Mucosa of descending colon (tissue), 3 donors: ENCODE results near the gene GNL3. TPM values are rescaled to one million over a fixed set of nuclear protein-coding genes. Genes with fewer than 3 reads are reported as not detected.

Source experiments
- ATAC-seq: fragments of 200-7000 bp; cut with Tn5 transposase; one replicate; pipeline ENCODE4 v1.9.1; 2020; ENCODE audit warnings: mild to moderate bottlenecking, moderate library complexity
- DNase-seq, 3 donors: peaks; one replicate each; pipeline ENCODE4 v3.0.0-alpha.2; 2020
- H3K36me3 ChIP-seq: fragments of 200-600 bp; one replicate; pipeline ENCODE4 v1.8.0; 2021; ENCODE audit warnings: low read depth, mild to moderate bottlenecking
- H3K4me1 ChIP-seq: fragments of 200-600 bp; one replicate; pipeline ENCODE4 v1.8.0; 2021; ENCODE audit warnings: low read depth, mild to moderate bottlenecking
- H3K4me3 ChIP-seq: fragments of 200-600 bp; one replicate; pipeline ENCODE4 v1.8.0; 2021; ENCODE audit warnings: mild to moderate bottlenecking
- H3K9me3 ChIP-seq: fragments of 200-600 bp; one replicate; pipeline ENCODE4 v1.8.0; 2021; ENCODE audit warnings: mild to moderate bottlenecking
- intact Hi-C, 2 donors: fragments of 100-400 bp; cut with DNase I in 1 of 2; cut with micrococcal nuclease in 1 of 2; formaldehyde crosslinking; loops; one replicate each; pipeline versions ENCODE4 v1.11.0 to v1.11.1; 2022; cut with DNase I, micrococcal nuclease
- long read RNA-seq, 2 donors: library from polyadenylated mRNA; unstranded; transcript quantifications; one replicate each; pipeline ENCODE4 v2.0.0, GENCODE V29; 2019 to 2021
- total RNA-seq, 3 donors: library from RNA; stranded (reverse); fragmentation: NEBNext Ultra II Directional in 2 of 3; extraction: Animal tissue kit (Norgen Biotek cat#: 25700) in 2 of 3; gene quantifications; one replicate each; pipeline versions ENCODE4 v1.2.1 to v1.2.4, GENCODE V29; 2021 to 2023
- TF ChIP-seq, protein P1 (sequence below): fragments of 200-600 bp; IDR thresholded peaks from one replicate; pipeline ENCODE4 v1.8.0; 2022; ENCODE audit warnings: antibody characterized with exemption, mild to moderate bottlenecking
- donor health status: DM: no; HTN: no; CAD: no; lungs with moderate emphysema.
- donor health status: DM: no; HTN: no; CAD: no.
- donor health status: DM: no; HTN: yes; CAD: no.

GNL3 gene, protein sequence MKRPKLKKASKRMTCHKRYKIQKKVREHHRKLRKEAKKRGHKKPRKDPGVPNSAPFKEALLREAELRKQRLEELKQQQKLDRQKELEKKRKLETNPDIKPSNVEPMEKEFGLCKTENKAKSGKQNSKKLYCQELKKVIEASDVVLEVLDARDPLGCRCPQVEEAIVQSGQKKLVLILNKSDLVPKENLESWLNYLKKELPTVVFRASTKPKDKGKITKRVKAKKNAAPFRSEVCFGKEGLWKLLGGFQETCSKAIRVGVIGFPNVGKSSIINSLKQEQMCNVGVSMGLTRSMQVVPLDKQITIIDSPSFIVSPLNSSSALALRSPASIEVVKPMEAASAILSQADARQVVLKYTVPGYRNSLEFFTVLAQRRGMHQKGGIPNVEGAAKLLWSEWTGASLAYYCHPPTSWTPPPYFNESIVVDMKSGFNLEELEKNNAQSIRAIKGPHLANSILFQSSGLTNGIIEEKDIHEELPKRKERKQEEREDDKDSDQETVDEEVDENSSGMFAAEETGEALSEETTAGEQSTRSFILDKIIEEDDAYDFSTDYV
- 10 to 100 TPM; 39.2 to 54.4 (median 47.7) TPM for total RNA-seq
- long read RNA-seq, donor 1, transcript GNL3-202 (15 exons, 2,040 nt) = major isoform, 37 of 55 reads
- long read RNA-seq, donor 1, partial matches to known transcripts = 4 of 55 reads
- long read RNA-seq, donor 1, other reads (novel, unspliced or antisense) = 12 of 55 reads
- long read RNA-seq, donor 2, transcript GNL3-202 (15 exons, 2,040 nt) = major isoform, 21 of 39 reads
- long read RNA-seq, donor 2, partial matches to known transcripts = 10 of 39 reads
- long read RNA-seq, donor 2, other reads (novel, unspliced or antisense) = 4 of 39 reads

- TF ChIP-seq, protein P1, sequence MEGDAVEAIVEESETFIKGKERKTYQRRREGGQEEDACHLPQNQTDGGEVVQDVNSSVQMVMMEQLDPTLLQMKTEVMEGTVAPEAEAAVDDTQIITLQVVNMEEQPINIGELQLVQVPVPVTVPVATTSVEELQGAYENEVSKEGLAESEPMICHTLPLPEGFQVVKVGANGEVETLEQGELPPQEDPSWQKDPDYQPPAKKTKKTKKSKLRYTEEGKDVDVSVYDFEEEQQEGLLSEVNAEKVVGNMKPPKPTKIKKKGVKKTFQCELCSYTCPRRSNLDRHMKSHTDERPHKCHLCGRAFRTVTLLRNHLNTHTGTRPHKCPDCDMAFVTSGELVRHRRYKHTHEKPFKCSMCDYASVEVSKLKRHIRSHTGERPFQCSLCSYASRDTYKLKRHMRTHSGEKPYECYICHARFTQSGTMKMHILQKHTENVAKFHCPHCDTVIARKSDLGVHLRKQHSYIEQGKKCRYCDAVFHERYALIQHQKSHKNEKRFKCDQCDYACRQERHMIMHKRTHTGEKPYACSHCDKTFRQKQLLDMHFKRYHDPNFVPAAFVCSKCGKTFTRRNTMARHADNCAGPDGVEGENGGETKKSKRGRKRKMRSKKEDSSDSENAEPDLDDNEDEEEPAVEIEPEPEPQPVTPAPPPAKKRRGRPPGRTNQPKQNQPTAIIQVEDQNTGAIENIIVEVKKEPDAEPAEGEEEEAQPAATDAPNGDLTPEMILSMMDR = no peak
- intact Hi-C loops = no loop called here
- Histone ChIP-seq H3K4me1 (peaks cover 27% of the 10 kb centered on the region), H3K9me3 (no peaks in the 10 kb centered on the region), H3K4me3 (peak within 1 kb of the TSS; percentile 44), H3K36me3 (no peaks in the 10 kb centered on the region)
- peak; percentile 97 for ATAC-seq
- peak; percentile 94 to 96 (median 96) for DNase-seq
Measured at GRCh38 chr3:52685709-52686691, at the start of gene GNL3, which contains the start of gene PBRM1. Gene GNL3, plus strand, starts transcription at chr3:52686032. Its CDS starts 61 bp downstream, at chr3:52686093. Gene PBRM1, minus strand, starts transcription at chr3:52685913.

- DNase-seq = peak in 1 of 3 donors; percentile 7
- Histone ChIP-seq H3K4me1 (no peaks in the 10 kb centered on the region), H3K9me3 (no peaks in the 10 kb centered on the region), H3K36me3 (peaks cover 6% of the 10 kb centered on the region), H3K4me3 (no peak overlapping the region)
- TF ChIP-seq, protein P1 = no peak
- intact Hi-C loops = no loop called here
- peak; percentile 80 for ATAC-seq
Measured at GRCh38 chr3:52636673-52637072, 49.2 kb upstream of the GNL3 start.

GRCh38 chr3:52645549-52645948 lies 40.3 kb upstream of the GNL3 start:
- Histone ChIP-seq H3K4me1 (no peaks in the 10 kb centered on the region), H3K9me3 (no peaks in the 10 kb centered on the region), H3K36me3 (no peaks in the 10 kb centered on the region), H3K4me3 (no peak overlapping the region)
- intact Hi-C loops = no loop called here
- ATAC-seq (no peak), DNase-seq (no peak)
- TF ChIP-seq, protein P1 = no peak

GRCh38 chr3:52649461-52650210 lies 36.2 kb upstream of the GNL3 start:
- ATAC-seq (no peak), DNase-seq (no peak)
- H3K9me3 ChIP-seq = no peaks in the 10 kb centered on the region
- intact Hi-C loops = no loop called here
- no peaks in the 10 kb centered on the region for H3K4me1 ChIP-seq
- no peak overlapping the region for H3K4me3 ChIP-seq
- no peaks in the 10 kb centered on the region for H3K36me3 ChIP-seq
- TF ChIP-seq, protein P1 = no peak
